Globus pallidus (tissue), 1 donor: ENCODE data around the gene ARHGAP15.

Source experiments
- DNase-seq: peaks from one replicate; pipeline ENCODE4 v3.0.0-alpha.2; 2015; ENCODE audit warnings: low spot score

Gene ARHGAP15

DNA sequence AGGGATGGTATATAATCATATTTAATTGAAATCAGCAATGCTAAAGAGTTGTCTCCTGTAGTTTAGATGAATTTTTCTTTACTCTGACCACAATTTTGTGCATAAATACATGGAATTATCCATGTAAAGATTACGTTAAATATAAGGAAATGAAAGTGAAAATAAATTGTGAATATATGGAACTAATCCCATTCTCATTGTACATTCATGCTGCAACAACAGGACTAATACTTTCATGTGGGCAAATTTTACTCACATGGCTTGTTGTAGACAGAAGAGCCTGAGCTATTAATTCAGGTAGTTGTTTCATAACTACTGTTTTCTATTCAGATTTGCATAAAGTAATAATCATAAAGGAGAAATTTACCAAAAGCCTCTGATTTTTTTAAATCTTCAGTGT, 357.8 kb downstream of the ARHGAP15 start:
- DNase-seq = no peak

DNA sequence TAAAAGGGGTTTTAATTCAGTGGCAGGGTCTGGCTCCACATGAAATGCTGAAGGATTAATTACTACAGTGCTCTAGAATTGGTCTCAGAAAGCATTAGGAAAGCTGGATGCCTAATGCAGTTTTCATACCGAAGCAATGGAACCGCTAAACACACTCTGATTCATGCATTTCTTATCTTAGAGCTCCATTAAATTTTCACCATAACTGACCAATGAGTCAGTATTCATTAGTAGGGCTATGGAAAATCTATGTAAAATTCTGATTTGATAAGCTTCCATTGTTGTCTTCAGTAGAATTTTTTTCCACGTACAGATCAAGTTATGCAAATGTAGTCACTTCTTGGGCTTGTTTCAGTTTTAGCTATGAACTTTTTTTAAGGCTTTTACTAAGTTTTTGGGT, 359.9 kb downstream of the ARHGAP15 start:
- no peak for DNase-seq

DNA sequence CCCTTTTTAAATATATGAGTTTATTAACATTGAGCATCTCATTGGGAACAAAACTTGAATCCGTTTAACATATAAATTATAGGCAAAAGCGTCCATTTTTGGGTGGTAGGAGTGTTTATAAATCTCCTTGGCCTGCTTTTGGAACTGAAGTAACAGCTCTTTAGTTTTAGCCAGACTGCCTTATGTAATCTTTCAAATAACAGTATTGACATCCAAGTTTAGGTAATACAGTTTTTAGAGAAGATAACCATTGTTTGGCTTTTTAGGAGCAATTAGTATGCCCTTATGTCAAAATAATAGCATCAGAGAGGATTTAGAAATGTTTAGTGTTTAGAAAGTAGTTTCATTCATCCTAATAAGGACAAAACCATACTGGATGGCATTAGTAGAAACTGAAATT, 361.9 kb downstream of the ARHGAP15 start:
- DNase-seq = no peak

DNA sequence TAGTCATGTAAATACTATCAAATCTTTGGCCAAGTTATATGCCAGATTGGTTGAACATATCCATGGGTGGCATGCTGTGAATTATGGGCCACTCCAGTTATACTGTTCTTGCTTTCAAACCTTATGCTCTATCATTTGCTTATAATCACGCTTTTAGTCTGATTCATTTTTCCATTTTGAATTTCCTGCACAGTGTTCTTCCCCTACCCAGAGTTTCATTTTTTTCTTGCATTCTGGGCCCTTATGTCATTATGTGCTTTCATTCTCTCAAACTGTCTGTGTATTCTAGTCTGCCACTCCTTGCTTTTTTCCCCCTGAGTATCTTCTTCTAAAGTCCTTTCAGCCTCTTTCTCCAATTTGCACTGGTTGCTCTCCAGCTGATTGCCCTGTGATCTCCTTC, 364.1 kb downstream of the ARHGAP15 start:
- DNase-seq = no peak

DNA sequence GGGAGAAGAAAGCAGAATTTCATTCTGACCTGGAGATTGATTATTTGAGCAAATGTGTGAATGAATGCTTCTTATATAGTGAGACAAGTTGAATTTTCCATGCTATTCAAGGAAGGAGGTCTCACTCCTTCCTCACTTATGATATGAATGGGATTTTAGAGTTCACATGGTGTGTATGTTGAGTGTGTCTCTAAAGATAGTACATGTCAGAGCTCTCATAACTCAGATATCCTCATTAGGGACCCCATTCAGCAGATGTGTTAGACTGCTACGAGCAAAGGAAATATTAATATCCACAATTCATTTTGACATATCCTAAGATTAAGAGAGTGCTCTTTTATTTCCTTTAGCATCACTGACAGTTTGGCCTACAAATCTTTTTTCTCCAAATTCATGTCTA, 368.5 kb downstream of the ARHGAP15 start:
- DNase-seq = no peak

DNA sequence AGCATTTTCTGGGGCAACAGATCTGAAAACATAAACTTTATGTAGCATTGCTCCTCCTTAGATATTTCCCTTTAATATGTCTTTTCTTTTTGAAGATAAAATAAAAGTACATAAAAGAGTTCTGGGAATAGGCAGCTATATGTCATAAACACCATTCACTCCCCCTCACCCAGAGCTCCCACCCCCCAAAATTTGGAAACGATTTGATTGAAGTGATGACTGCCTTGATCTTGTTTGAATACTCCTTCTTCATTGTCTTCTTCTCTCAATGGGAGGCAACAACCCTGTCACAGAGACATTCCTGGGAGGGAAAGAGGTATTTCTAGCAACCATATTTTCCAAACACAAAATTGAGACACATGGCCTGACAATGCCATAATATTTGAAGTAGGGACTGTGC, 369.3 kb downstream of the ARHGAP15 start:
- DNase-seq = no peak

DNA sequence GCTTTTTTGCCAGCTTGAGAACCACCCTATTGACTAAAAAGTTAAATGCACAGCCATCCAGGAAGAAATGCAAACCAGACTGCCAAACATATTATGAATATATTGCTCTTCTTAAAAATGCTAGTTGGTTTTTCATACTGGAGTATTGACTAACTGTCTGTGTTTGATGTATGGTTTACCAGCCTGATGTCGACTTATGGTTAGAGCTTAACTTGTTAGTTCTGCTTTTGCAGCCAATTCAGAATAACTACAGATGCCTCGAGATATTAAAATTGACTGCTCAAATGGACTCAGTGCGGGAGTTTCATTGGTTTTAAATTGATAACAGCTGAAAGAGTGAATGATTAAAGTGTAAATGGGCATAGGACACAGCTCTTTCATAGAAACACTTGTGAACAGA, 369.8 kb downstream of the ARHGAP15 start:
- no peak for DNase-seq

DNA sequence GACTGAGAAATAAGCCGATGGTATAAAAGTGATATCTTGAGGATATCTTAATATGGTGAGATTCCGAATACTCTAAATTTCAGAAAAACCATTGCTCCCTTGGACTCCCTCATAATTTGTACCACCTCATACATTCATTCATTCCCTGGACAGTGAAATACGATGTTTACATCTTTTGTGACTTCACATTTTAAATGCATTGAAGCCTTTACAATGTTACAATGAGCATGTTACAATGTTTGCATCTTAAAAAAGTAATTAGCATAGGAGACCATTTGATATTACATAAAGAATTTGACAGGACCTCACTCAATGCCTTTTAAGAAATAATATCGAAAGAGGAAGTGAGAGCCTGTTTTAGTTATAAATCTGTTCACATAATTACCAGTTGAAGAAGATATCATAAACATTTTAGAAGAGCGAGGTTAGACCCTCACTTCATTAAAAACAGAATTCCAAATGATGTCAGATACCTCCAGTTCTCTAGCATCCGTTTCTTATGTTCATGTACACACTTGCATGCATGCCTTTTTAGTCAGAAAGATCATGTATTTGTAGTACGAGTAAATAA, 372.0 kb downstream of the ARHGAP15 start:
- no peak for DNase-seq

DNA sequence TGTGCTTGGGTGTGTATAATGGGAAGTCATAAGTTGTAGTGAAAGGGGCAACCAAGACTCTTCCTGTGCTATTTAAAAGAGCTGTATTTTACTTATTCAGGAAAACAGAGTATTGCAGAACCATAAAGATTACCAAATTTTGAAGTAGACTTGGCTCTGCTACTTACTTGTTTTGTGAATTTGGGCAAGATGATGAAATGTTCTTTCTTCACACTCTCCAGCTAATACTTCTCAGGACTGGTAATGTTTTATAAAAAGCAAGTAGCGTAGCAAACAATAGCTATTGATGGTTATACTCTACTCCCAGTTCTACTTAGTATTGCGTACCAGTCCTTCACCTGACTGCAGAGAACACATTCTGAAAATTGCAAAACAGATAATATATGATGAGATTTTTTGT, 374.1 kb downstream of the ARHGAP15 start:
- DNase-seq = no peak

DNA sequence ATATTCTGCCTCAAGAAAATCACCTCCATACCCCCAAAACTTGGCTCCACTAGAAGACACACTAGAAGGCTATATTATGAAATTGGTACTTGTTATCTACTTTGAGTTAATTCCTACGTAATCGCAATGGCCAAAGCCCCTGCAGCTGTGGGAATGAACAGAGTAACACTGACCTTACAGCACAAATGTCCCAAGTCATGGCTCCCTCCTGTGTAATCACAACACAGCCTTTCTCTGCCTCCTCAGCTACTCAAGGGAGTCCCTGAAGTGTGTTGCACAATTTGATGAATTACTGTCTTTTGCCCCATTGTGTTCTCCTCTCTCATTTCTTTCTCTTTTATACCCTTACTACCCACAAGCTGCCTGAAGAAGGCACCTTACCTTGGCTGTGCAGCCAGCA, 375.2 kb downstream of the ARHGAP15 start:
- no peak for DNase-seq

DNA sequence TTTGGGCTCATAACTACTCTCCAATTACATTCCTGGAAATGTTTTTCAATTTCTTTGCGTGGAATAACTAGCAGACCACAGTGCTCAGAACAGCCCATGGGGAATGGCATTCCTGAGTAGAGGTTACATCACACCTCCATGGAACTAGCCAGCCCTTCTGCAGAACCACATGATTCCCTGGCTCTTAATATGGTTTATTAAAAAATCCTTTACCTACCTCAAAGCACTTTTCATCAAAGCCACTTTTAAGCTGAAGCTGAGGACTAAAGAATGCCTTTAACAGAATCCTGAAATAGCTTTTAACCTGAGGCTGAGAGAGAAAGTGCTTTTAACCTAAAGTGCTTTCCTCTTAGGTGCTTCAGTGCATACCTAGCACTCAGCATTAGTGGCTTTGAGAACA, 376.3 kb downstream of the ARHGAP15 start:
- DNase-seq = no peak

DNA sequence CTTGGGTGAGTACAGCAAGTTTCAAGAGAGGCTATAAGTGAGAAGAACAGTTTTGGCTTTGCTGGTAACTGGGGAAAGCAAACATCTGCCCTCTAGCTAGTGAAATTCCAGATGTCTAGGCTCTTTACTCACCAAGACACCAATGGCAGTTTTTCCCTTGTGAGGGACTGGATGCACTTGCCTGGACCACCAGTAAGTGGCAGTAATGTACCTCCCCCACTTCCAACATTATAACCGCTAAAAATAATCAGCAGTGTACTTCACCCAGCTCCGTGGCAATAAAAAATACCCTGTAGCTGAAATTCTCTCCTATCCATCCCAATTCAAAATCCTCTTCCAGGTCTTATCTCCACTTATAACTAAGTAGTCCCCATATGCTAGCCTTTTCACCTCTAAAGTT, 383.9 kb downstream of the ARHGAP15 start:
- DNase-seq = peak; percentile 54

DNA sequence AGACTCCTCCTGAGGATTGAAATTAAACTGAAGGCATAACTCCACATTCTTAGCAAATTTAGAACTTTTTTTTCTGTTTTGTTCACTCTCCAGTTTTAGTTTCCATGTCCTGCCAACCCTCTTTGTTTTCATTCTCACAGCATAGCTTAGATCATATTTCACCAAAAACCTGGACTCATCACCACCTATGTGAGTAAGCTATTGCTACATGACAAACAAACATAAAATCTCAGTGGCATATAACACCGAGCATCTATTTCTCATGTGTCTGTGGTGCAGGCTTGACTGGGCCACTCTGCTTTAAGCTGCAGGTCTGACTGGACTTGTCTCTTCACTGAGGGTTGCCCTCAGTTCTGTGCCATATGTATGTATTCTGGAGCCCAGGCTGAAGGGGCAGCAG, 385.2 kb downstream of the ARHGAP15 start:
- DNase-seq = no peak

DNA sequence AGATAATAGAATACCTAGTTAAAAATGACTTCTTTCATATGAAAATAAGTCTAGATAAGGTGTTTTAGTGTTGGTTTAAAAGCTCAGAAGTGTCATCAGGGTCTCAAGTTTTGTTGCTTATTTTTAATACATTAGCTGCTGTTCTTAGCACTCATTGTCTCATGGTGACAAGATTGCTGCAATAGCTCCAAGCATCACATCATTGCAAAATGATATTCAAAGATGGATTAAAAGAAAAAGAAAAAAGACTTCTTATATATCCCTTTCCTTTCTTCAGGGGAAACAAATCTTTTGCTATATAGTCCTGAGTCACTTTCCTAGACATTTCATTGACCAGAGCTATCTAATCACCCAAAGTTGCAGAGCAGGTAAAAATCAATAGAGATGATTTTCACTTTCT, 386.1 kb downstream of the ARHGAP15 start:
- no peak for DNase-seq

DNA sequence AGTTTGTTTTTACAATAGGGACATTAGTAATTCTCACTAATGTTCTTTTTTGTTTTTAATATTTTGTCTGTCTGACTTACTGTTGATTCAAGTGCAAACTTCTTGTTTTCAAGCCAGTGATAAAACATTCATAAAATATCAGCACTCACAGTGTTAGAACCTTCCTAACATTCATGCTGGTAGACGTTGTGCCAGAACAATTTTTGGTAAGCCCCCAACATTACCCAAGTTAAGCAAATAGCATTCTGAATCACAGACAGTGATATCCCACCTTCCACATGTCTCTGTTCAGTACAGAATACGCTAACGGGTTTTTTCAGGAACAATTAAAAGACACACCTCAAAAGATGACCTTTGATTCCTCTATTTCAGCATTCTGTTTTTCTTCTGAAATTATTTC, 390.3 kb downstream of the ARHGAP15 start:
- no peak for DNase-seq

DNA sequence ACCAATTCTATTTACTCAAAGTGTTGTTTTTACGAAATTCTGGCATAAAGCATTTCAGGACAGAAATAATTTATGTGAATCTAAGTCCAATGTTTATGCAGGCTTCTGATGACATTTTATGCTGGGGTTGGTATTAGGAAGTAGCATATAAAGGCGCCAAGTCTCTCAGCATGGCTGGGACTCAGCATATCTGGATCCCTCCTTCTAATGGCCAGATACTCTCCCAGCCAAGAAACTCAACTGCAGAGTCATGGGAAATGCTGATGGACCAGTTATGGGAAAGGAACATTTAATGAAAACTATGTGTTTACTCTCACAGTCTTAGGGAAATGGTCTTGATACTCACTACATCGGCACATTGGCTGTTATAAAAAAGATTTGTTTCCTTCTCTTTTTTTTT, 392.2 kb downstream of the ARHGAP15 start:
- DNase-seq = no peak

DNA sequence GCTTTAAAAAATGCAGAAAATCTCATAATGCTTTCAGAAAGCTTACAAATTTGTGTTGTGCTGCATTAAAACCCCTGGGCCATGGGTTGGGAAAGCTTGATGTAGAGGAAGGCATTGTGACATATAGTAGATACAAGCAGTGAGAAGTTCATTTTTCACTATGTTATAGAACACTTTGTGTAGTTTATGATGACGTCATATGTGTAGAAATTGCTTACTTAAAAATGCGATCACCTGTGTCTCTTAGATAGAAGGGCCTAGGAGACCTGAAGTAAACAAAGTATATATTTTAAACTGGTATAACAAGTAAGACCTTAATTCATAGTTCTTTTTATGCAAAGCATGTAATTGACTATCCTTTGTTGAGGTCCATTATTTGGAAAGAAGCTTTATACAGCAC, 393.5 kb downstream of the ARHGAP15 start:
- no peak for DNase-seq

DNA sequence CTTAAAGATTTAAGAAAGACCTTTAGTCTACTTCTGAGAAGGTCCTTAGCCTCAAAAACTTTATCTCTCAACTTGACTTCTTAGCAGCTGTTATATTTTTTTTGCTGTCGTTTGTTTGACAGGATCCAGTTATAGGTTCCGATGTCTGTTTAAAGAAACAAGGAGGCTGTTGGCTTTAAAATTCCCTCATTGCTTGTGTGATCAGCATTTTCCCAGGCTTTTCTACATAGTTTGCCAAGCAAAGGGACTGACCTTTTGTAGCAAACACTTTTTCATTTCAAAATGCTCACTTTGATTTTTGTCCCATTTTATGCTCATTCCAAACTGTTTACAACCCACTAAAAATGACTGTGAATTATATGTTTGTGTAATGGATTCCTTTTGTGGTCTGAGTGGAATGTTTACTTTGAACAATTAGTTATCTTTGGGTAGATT, 394.9 kb downstream of the ARHGAP15 start:
- DNase-seq = no peak

DNA sequence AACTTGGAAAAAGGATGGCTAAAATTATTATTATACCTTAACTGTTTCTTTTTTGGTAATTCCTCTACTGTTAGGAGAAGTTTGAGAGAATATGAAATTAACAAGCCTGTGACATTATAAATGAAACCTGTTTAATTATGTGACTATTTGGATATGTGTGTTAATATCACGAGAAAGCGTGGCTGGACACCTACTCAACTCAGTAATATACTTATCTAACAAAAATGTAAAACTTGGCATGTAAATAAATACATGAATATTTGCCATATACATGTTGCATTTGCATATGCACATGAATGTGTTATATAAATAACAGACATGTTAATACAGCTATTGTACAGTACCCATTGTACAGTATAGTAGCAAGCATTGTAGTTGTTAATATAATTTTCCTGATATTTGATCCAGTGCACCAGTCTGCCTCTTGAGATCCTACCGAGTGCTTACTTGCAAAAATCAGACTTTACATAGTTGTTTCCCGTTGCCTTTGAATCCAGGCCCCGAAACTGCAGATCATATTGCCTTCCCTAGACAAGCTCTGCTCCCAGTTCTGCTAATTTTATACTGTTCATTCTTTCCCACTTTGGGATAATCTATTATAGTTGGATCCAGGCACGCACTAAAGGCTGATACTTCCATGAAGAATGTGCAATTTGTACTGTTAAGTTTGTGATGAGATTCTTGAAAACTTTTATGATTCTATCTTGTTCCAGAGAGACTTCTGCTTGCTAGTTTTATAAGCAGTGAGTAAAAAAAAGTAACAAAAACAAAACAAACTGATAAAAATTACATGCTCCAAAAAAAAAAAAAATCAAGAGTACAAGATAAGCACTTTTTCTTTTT, 395.6 kb downstream of the ARHGAP15 start:
- DNase-seq = no peak

DNA sequence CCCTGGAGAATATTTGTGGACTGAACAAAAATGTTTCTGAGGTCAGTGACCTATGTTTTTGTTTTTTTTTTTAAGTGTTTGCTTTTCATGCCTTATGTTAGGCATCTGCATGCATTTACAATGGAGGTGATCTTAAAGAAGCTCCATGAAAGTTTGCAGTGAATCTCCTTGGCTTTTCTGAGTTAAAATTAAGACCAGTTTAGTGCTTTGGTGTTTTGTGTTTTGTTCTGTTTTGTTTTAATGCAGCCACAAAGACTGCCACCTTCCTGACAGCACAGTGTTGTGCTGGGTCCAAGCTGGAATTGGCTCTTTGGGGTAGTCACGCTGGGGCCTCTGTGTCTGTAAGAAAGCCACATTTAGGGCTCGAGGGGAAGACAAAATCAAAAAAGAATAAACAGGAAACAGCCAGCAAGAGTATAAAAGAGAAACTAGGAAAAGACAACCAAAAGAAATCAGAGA, 396.2 kb downstream of the ARHGAP15 start:
- DNase-seq = no peak

DNA sequence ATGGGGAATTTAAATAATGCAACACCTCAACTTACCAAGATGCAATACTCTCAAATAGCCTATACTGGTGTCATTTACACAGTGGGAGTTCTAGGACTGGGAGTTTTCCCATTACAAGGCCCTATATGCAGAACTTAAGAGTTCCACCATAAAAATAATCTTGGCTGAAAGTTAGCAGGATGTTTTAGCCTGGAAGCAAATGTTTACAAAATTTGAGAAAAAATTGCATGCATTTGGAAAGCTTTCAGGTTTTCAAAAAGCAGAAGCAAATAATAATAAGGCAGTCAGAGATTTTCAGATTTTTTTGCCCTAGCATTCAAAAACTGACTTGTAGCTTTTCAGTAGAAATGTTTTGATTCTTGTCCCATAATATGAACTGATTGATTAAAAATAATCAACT, 397.3 kb downstream of the ARHGAP15 start:
- no peak for DNase-seq

DNA sequence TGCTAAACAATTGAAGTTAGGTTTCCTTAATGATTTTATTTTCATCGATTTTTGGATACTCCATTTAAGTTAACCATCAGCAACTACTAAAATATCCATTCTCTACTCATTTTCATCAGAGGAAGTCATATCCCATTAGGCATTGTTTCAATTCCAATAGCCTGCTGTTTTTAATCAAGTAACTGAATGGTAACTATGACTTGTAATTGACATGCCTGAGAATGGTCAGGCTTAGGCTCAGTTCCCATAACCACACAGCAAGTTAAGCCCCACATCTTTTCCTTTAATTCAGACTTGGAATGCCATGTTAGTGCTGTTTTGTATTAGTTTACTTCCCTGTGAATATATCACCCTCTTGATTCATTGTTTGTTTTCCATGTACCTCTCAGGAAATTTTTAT, 398.8 kb downstream of the ARHGAP15 start:
- no peak for DNase-seq

DNA sequence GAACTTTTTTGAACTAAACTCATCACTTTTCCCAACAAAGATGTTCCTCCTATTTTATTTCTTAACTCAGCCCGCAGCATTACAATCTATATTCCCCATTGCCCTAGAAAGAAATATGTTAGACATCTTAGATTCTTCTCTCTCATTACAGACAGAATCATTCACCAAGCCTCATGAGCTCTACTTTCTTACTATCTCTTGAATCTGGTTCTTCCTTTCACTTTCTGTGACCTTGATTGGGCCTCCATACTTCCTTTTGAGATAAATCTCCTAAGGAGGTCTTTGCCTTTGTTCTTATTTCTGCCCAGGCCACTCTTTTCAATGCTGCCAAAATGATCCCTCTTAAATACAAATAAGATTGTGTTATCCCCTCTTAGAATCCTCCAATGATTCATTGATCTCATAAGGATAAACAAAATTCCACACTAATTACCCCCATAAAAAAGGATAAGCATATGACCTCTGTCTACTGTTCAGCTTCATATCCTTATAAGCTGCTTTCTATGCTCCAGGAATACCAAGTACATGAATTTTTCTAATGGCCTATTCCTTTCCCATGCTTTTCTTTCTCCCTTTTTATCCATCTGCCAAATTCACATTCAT, 400.0 kb downstream of the ARHGAP15 start:
- no peak for DNase-seq
